CD4-positive, alpha-beta T cell treated with Interleukin-15 for 1 hour (primary cell): ENCODE results near the gene ZCCHC8.
A peak's percentile ranks its signal among the peaks of the same experiment; 100 is the strongest.
"Not testable (repeated sequence)": the region's sequence is repeated elsewhere in the genome, so short reads cannot be mapped to it uniquely, and the experiment has no call there.

Experiments
- DNase-seq: peaks from one replicate; pipeline ENCODE4 v3.0.0-alpha.2; 2020

ZCCHC8 gene

GRCh38 chr12:122470576-122470975 lies 30.2 kb downstream of the ZCCHC8 start:
- DNase-seq, result not testable (repeated sequence)

- DNase-seq, result not testable (repeated sequence)
Observed at GRCh38 chr12:122469856-122470255, 30.9 kb downstream of the ZCCHC8 start.

GRCh38 chr12:122467983-122468382 lies 32.7 kb downstream of the ZCCHC8 start:
- no peak for DNase-seq

- DNase-seq, result peak; percentile 40
Observed at GRCh38 chr12:122464317-122465042, 36.3 kb downstream of the ZCCHC8 start.

- DNase-seq, result no peak
Observed at GRCh38 chr12:122460641-122461040, 40.1 kb downstream of the ZCCHC8 start.

- no peak for DNase-seq
Observed at GRCh38 chr12:122460061-122460460, 40.7 kb downstream of the ZCCHC8 start.

- DNase-seq, result no peak
Observed at GRCh38 chr12:122459211-122459610, 41.5 kb downstream of the ZCCHC8 start.

- DNase-seq, result no peak
Observed at GRCh38 chr12:122458105-122459035, 42.4 kb downstream of the ZCCHC8 start.

GRCh38 chr12:122457627-122458026 lies 43.1 kb downstream of the ZCCHC8 start:
- no peak for DNase-seq

GRCh38 chr12:122454739-122455138 lies 46.0 kb downstream of the ZCCHC8 start:
- DNase-seq, result no peak

GRCh38 chr12:122454250-122454721 lies 46.4 kb downstream of the ZCCHC8 start:
- DNase-seq, result no peak

- no peak for DNase-seq
Observed at GRCh38 chr12:122452701-122453285, 47.9 kb downstream of the ZCCHC8 start.

- no peak for DNase-seq
Observed at GRCh38 chr12:122449317-122449716, 51.4 kb downstream of the ZCCHC8 start.

GRCh38 chr12:122447825-122448224 lies 52.9 kb downstream of the ZCCHC8 start:
- not testable (repeated sequence) for DNase-seq

GRCh38 chr12:122446390-122446789 lies 54.3 kb downstream of the ZCCHC8 start:
- DNase-seq, result not testable (repeated sequence)

- DNase-seq, result not testable (repeated sequence)
Observed at GRCh38 chr12:122444071-122444470, 56.7 kb downstream of the ZCCHC8 start.

GRCh38 chr12:122438822-122439221 lies 61.9 kb downstream of the ZCCHC8 start:
- DNase-seq, result not testable (repeated sequence)

- DNase-seq, result no peak
Observed at GRCh38 chr12:122437656-122438121, 63.0 kb downstream of the ZCCHC8 start.

- no peak for DNase-seq
Observed at GRCh38 chr12:122435186-122435585, 65.5 kb downstream of the ZCCHC8 start.

- DNase-seq, result not testable (repeated sequence)
Observed at GRCh38 chr12:122429043-122429442, 71.7 kb downstream of the ZCCHC8 start.

GRCh38 chr12:122427403-122427802 lies 73.3 kb downstream of the ZCCHC8 start:
- DNase-seq, result no peak

GRCh38 chr12:122423258-122424165 lies 77.2 kb downstream of the ZCCHC8 start:
- DNase-seq, result no peak
